GM18502 (cell line): ENCODE data around the gene HIBADH.

Experiments used
- ATAC-seq: cut with Tn5 transposase; IDR thresholded peaks from one replicate; pipeline ENCODE4 v1.9.1; 2021; ENCODE audit warnings: mild to moderate bottlenecking; ENCODE audit not compliant: unreplicated experiment, poor library complexity

HIBADH gene

GRCh38 chr7:27662490-27663205 lies at the start of gene HIBADH:
TSS of gene HIBADH (minus strand) at chr7:27662883. CDS start at chr7:27662788, 95 bp downstream.
- peak; percentile 99 for ATAC-seq

- no peak for ATAC-seq
Measured at GRCh38 chr7:27712217-27712616, 49.5 kb upstream of the HIBADH start.

- no peak for ATAC-seq
Measured at GRCh38 chr7:27709137-27710075, 46.7 kb upstream of the HIBADH start.

- no peak for ATAC-seq
Measured at GRCh38 chr7:27708485-27708884, 45.8 kb upstream of the HIBADH start.

- ATAC-seq: no peak
Measured at GRCh38 chr7:27705200-27705594, 42.5 kb upstream of the HIBADH start.

- no peak for ATAC-seq
Measured at GRCh38 chr7:27704422-27705199, 41.9 kb upstream of the HIBADH start.

GRCh38 chr7:27703181-27703580 lies 40.5 kb upstream of the HIBADH start:
- ATAC-seq: no peak

GRCh38 chr7:27700501-27700900 lies 37.8 kb upstream of the HIBADH start:
- no peak for ATAC-seq

GRCh38 chr7:27699751-27700150 lies 37.1 kb upstream of the HIBADH start:
- ATAC-seq: no peak

- ATAC-seq: peak; percentile 91
Measured at GRCh38 chr7:27697861-27698430, 35.3 kb upstream of the HIBADH start.

GRCh38 chr7:27695096-27695495 lies 32.4 kb upstream of the HIBADH start:
- no peak for ATAC-seq

GRCh38 chr7:27693794-27694193 lies 31.1 kb upstream of the HIBADH start:
- ATAC-seq: no peak

- no peak for ATAC-seq
Measured at GRCh38 chr7:27690649-27691048, 28.0 kb upstream of the HIBADH start.

GRCh38 chr7:27689591-27690164 lies 27.0 kb upstream of the HIBADH start:
- ATAC-seq: no peak

GRCh38 chr7:27689150-27689549 lies 26.5 kb upstream of the HIBADH start:
- ATAC-seq: no peak

GRCh38 chr7:27688646-27689045 lies 26.0 kb upstream of the HIBADH start:
- no peak for ATAC-seq

- ATAC-seq: no peak
Measured at GRCh38 chr7:27688056-27688455, 25.4 kb upstream of the HIBADH start.

- no peak for ATAC-seq
Measured at GRCh38 chr7:27686315-27686714, 23.6 kb upstream of the HIBADH start.

- ATAC-seq: no peak
Measured at GRCh38 chr7:27685893-27686292, 23.2 kb upstream of the HIBADH start.

GRCh38 chr7:27685209-27685608 lies 22.5 kb upstream of the HIBADH start:
- ATAC-seq: no peak
